GM19099 (cell line): ENCODE data around the gene HOXA6.

ENCODE experiments used
- POLR2A ChIP-seq: IDR thresholded peaks from 3 replicates; pipeline ENCODE4 v1.6.1; 2011; ENCODE audit warnings: low read depth; ENCODE audit not compliant: insufficient read length; ENCODE audit errors: extremely low read depth

The HOXA6 gene

DNA sequence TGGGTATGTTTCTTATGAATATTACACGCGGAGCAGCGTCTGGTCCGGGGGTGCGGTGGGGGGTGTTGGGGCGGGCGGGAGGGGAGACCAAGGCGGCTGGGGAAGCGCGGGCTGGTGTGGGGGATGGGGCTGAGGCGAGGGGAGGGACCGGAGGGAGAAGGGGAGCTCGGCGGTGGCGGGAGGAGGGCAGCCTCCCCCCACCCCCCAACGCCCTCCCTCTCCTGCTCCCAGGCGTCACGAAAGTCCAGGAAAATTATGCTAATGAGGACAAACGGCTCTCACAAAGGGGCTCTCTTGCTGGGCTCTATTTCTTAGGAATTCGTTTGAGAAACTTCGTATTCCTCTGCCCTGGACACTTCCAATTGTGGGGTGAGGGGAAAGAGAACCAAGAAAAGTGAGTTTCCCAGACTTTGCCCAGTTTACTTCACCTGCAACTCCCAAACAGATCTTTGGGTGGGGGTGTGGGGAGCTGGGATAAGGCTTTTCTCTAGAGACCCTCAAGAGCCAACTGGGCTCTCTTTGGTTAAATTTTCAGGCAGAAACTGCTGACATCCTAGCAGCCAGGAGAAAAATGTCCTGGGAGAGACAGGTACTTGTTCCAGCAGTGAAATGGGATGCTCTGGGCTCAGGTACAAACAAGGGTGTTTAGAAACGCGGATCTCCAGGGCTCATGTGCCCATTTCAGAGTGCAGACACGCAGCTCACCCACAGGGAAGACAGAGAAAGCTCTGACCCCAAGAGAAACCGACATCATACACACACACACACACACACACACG is 33.4 kb downstream of the HOXA6 start:
- TF ChIP-seq POLR2A, result no peak

DNA sequence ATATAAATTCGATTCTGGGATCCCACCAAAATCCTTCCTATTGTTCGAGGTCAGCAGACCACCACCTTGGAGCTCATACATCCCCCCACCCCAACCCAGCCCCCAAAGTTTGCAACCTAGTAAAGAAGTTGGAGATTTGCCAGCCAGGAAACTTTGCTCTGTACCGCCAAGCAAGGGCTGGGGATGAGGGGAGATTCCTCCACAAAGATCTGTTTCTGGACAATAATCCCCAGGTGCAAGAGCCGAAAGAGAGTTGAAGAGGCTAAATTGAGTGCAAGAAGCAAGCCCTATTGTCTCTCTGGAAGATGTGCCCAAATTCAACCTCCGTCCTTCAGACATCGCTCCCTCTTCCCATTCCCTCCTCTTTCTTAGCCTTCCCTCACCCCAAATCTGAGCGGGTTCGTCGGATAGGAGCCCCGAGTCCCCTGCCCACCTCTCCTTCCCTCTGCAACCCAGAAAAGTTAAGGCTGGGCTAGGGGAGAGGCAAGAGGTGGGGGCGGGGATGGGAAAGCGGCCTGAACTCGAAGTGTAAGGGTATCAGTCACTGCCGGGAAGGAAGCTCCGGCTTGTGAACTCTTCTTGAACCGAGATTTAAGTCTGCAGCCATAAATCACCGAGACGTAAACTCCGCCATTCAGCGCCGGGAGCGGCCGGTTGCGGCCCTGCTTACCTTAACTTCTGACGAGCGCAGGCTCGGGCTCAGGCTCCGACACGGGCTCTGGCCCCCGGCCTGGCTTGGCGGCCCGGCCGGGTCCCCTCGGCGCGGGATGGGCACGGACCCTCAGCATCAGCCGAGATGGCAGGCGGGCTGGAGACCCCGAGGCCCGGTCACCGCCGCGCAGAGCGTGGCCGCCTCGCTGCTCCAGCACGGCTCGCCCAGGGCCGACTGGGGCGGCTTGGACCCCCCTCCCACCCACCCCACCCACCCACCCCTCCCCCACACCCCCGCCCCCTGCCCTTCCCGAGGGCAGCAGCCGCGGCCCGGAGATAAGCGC is 34.3 kb downstream of the HOXA6 start:
- TF ChIP-seq POLR2A, result no peak

DNA sequence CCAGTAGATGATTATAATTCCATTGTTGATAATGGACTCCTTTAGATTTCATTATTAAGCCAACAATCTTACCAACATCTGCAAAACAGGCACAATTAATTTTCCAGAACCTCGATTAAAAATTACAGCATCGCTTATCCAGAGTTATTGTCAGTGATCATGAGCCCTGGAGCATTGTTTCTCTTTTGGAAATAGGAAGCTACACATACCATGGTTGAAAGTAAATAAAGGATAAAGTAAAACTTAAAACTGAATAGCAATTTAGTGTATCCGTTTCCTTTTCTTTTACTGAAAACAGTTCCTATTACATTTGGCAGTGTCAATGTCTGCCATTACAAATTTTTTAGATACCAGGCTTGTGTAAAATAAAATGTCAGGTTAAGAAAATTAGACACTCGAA is 35.2 kb downstream of the HOXA6 start:
- TF ChIP-seq POLR2A, result no peak

DNA sequence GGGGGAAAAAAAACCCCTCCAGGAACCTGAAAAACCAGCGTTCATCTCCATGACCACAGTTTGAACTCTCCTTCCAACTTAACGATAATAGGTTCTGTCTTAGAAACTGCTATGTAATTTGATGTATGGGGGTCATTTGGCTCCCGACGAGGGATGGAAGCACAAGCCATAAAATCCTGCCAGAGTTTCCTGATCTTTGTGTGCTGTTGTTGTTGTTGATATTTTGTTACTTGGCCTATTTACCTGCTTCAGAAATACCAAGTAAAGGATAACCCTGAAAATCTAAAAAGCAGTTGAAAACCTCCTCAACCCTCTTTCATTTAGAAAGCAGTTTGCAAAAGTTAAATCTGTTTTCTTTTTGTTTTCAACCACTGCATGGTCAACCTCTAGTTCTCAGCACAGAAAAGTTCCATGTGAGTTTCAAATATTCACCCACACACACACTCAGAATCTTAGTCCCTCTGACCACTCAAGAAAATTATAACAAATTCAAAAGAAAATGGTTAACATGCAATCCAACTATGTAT is 35.8 kb downstream of the HOXA6 start:
- TF ChIP-seq POLR2A, result no peak

DNA sequence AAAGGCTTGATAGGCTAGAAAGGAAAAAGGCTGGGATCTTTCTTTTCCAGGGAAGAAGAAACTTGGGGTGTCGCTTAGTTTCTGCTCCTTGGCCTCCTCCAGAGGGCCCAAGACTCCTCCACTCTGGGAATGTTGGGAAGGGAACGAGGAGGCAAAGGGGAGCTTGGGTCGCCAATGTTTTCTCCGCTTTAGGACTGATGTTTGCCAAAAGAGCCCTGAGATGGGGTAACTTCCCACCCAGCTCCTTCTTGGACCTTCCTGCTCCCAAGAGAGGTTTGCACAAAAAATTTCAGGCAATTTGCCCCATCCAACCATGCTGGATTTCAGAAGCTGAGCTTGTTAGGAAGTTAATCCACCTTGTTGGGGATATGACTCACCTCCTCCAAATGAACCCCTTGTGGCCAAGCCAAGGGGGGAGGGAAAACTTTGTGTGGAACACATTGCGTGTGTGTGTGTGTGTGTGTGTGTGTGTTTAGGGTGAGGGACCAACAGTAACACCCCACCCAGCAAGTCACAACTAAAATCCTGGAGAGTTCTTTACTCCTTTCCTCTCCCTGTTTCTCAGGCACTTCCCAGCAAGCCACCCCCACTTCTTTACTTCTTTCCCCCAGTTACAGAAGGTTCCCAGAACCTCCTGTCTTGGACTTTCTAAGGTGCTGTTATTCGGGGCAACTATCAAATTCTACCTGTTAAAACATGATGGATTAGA is 36.4 kb downstream of the HOXA6 start:
- TF ChIP-seq POLR2A, result no peak

DNA sequence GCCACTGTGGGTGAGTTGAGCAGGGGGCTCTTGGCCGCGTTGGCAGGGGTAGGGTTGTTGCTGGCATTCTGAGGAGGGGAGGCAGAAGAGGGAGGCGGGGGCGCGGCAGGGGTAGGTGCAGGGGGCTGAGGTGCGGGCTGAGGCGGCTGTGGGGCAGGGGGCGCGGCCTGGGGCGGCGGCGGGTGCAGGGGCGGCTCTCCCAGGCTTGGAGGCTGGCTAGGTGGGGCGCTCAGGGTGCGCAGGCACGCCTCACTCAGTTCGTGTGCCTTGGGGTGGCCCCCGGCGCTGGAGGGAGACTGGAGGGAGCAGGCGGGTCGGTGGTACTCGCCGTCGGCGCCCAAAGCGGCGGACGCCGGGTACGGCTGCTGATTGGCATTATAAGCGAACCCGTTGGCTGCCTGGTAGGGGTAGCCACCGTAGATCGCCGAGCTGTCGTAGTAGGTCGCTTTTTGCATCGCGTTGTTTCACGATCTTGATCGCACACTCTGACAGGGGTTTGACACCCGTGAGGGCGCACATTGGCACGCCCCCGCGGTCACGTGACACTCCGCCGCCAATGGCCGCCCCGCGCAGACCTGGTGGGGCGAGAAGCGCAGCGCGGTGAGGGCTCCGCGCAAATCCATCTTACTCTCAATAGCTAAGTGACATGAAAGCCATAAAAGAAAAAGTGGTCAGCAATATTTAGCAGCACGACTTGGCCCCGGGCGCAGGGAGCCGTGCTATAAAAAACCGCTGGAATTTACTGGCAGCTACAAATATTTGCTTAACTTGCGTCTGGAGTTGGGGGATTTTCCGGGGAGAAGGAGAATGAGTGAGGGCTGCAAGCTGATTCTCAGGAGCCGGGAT is 37.2 kb downstream of the HOXA6 start:
- TF ChIP-seq POLR2A, result no peak

DNA sequence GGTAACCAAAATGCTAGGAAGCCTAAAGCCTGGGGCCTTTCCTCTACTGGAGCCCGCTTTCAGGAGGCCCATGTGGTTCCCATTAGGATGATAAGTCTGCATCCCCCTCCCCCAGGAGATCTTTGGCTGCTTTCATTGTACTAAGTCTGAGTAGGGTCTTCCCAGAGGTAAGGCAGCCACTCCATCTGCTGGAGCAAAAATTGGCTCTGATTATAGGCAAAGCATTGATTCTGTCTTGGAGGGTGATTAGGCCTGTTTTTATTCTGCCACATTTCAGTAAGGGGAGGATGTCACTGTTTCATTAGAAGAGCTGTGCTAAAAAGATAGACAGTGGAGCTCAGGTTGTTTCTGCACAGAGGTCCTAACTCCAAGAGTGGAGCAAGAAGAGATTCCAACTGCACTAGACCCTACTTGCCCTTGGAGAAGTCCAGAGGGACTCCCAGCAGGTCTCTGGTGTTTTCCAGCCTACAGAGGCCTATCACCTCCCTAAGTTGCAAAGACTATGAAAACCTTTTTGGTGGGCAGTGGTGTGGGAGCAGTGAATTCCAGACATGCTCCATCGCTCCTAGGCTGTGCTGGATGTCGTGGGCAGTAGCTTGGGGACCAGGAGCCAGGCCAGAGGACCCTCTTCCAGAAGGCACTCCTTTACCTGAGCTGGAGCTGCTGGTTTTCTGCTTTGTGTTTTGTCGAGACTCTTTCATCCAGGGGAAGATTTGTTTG is 37.9 kb downstream of the HOXA6 start:
- TF ChIP-seq POLR2A, result no peak

DNA sequence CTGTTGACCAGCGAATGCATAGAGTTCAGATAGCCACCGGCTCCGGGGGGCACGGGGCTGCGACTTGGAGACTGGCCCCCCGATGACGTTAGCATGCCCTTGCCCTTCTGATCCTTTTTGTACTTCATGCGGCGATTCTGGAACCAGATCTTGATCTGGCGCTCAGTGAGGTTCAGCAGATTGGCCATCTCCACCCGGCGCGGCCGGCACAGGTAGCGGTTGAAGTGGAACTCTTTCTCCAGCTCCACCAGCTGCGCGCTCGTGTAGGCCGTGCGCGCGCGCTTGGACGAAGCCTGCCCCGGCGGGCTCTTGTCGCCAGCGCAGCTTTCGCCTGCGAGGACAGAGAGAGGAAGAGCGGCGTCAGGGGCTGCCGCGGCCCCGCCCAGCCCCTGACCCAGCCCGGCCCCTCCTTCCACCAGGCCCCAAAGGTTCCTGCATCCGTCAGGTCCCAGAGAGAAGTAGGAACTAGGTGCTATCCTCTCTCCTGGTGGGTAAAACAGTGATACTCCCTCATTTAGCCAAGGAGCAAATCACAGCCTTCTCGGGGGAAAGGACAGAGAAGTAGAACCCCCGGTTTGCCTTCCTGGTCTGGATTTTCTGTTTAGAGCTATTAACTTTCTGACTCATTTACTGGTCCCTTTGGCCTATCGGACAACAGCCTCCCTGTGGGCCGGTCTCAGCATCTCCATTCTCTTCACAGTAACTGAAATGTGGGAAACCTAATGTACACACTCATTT is 39.0 kb downstream of the HOXA6 start:
- no peak for TF ChIP-seq POLR2A

DNA sequence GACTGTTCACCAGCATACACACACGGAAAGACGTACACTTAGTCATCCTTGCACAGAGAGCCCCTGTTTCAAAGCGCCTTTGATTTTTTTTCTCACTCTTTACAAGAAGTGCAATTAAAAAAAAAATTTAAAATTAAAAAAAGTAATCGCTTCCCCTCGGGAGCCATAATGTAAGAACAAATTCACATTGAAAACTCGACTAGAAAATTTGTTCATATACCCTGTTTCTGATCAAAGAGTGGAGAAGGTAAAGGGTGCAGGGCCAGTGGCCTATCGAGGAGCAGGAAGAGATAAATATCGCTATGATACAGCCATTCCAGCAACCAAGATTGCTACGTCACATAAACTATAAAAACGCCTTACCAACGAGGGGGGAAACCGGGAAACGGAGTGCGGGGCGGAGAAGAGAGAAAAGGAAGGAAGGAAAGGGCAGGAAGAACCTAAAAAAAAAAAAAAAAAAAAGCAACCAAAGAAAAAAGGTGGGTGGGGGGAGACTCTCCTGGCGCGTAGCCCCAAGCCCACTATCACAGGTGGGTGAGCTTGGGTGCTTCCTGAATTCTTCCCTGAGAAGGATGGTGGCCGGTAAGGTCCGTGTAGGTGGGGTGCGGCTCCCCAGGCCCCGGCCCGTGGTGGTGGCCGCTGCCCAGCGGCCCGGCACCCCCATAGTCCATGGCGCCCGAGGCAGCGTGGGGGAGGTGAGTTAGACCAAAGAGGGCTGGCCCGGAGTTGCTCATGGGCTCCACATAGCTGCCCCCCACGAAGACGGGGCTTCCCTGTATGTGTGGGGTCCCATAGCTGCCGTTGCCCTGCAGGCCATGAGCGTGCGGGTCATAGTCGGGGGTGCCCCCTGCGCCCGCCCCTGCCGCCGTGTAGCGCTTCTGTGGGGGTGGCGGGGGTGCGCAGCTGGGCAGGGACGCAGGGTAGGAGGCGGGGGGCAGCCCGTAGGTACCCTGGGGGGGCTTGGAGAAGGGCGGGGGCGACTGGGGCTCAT is 39.9 kb downstream of the HOXA6 start:
- TF ChIP-seq POLR2A, result no peak

DNA sequence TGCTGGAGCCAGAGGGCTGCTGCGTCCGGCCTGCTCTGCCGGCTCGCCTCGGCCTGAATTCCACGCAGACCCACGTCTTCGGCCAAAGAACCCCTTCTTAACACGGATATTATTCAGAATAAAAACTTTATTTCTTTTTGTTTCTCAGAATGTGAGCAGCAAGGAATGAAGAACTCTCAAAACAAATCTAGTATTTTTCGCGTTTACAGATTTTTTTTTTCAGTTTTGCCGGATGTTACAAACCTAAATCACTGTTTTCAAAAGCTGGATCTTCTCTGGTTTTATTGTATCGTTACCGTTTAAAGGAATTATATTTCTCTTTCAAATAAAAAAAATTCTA is 40.7 kb downstream of the HOXA6 start:
- TF ChIP-seq POLR2A, result no peak

DNA sequence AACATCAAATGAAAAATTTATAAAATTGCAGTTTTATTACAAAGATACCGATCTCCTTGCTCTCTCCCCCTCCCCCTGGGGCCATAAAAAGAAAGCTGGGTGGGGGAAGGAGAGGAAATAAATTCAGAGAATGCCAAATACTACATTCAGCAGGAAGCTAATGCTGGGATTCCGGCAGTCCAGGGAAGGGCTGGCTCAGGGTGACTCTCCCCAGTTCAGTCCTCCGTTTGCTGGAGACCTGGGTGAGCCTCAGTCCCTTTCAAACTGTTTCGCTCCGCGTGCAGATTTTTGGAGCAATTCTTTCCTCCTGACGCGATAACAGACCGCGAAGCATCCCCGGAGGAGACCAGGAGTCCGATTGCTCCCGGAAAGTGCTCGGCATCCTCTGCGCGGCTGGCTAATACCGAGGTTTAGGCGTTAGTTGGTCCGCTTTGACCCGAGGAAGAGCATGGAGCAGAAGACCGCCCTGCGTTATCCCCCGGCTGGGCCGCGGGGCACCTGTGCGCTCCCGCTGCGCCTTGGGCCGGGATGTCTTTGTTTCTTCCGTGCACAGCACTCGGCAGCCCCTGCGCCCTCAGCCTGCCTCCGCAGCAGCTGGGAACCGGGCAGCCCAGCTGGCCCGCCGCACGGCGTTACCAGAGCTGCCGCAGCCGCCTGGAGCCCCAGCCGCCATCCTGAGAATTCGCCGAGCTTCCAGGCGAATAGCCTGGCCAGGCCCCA is 41.2 kb downstream of the HOXA6 start:
- no peak for TF ChIP-seq POLR2A

DNA sequence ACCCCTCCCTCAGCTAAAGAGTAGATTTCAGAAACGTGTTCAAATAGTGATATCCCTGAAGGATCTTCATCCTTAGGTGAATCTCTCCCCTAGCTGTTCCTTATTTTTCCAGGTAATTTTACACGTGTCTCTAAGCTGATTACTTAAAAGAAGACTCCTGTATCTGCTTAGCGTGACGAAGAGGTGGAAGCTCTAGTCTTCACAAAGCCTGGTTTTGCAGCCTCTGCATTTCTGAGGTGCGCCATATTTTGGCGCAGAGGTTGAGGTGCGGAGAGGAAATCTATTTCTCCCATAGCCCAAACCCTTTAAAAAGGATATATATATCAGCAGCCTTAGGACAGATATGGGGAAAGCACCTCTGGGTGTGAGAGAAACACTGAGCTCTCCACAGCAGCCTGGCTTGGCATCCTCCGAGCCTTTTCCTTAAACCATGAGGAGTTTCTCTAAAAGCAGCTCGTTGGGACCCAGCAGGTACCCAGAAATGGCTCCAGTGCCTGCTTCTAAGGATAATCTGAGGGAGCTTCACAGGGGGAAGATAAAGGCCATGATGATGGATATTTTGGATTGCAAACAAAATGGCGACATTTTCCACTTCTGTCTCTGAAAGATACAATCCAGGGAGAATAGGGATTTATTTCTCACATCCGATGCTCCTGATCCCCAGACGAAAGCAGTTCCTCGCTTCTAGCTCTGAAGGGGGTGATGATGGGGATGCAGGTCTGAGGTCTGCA is 42.1 kb downstream of the HOXA6 start:
- no peak for TF ChIP-seq POLR2A
